Measurements from ENCODE around the gene MAFG. TPM values are rescaled to one million over a fixed set of nuclear protein-coding genes. Genes with fewer than 3 reads are reported as not detected.

Gene MAFG
- total RNA-seq, 6 donors from 2014 or later = 23.0 to 46.4 (median 28.8) TPM

DNA sequence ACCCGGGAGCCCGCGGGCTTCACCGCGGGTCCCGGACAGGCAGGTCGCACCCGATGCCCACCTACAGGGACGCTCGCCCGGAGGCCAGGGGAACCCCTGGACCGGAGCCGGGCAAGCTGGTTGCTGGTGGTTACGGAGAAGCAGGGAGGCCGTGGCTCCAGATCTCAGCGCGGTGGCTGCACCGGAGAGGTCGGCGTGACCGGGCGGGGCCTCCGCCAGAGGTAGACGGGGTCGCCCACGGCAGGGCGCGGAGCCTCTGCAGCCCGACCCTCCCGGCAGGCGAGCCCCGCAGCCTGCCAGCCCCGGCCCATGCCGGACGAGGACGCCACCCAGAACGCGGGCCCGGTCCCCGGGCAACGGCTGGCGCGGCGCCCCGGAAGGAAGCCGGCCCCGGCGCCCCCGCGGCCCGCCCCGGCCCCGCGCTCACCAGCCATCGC is 16.7 kb downstream of the MAFG start:
- DNase-seq (no peak), ATAC-seq (ENCODE audit: low FRiP score in 2 of 2) (no peak)
- Histone ChIP-seq H3K4me3 (peak overlapping the region; percentile 45 to 98 (median 88)), H3K27ac (peak overlapping the region in 3 of 4 donors; percentile 59 to 81 (median 62)), H3K9me3 (no peaks in the 10 kb centered on the region), H3K27me3 (no peaks in the 10 kb centered on the region), H3K36me3 (peaks cover 10 to 65% (median 60%) of the 10 kb centered on the region in 4 donors), H3K4me1 (peaks cover 8 to 28% (median 17%) of the 10 kb centered on the region in 4 donors)
- WGBS, 2 donors = 0% methylated on average over 1 to 35 of the region's 55 CpGs
- TF ChIP-seq, protein P1, sequence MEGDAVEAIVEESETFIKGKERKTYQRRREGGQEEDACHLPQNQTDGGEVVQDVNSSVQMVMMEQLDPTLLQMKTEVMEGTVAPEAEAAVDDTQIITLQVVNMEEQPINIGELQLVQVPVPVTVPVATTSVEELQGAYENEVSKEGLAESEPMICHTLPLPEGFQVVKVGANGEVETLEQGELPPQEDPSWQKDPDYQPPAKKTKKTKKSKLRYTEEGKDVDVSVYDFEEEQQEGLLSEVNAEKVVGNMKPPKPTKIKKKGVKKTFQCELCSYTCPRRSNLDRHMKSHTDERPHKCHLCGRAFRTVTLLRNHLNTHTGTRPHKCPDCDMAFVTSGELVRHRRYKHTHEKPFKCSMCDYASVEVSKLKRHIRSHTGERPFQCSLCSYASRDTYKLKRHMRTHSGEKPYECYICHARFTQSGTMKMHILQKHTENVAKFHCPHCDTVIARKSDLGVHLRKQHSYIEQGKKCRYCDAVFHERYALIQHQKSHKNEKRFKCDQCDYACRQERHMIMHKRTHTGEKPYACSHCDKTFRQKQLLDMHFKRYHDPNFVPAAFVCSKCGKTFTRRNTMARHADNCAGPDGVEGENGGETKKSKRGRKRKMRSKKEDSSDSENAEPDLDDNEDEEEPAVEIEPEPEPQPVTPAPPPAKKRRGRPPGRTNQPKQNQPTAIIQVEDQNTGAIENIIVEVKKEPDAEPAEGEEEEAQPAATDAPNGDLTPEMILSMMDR (IDR thresholded peaks at IDR 0.05) = peak in 1 of 6 experiments; percentile 13
- TF ChIP-seq EP300 (IDR thresholded peaks at IDR 0.05) = no peak

DNA sequence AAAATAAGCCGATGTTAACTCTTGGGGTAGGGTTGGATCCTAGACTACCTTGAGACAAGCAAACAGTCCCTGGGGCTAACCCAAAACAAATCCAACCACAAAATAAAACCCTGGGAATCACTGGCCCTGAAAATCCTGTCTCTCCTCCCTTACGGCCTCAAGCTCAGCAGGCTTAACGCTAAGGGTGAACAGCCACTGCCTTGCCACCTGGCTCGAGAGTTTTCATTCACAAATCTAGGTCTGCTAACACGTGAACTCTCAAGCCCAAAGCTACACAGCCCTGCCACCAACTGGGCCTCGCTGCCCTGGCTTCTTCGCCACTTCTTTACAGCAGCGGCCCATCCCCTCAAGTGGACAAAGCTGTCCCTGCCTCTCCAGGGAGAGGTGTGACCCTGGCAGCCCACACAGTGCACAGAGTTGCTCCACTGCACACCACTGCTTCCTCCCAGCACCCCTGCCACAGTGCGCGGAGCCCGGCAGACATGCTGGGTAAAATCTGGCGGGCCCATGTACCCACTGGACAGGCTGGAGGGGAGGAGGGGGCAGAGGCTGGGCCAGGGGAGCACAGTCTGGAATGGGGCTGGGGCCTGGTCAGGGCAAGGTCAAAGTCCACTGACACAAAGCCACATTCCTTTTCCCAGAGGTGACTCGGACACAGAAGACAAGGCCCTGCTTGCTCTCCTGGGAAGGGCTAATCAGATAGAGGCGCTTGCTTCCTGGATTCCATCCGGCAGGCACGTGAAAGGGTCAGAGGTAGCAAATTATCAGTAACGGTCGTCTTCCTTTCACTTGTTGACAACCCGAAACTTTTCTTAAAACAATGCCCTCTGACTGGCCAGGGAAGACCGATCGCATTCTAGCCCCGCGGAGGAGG is 17.3 kb downstream of the MAFG start:
- Histone ChIP-seq H3K9me3 (no peaks in the 10 kb centered on the region), H3K27me3 (no peaks in the 10 kb centered on the region), H3K27ac (peak overlapping the region in 3 of 4 donors; percentile 59 to 81 (median 62)), H3K4me1 (peaks cover 8 to 23% (median 17%) of the 10 kb centered on the region in 4 donors), H3K36me3 (peaks cover 10 to 61% (median 58%) of the 10 kb centered on the region in 4 donors), H3K4me3 (peak overlapping the region; percentile 45 to 98 (median 88))
- TF ChIP-seq, protein P1 (IDR thresholded peaks at IDR 0.05) = no peak
- TF ChIP-seq POLR2A (IDR thresholded peaks at IDR 0.05) = no peak
- TF ChIP-seq POLR2AphosphoS5 (IDR thresholded peaks at IDR 0.05) = no peak
- TF ChIP-seq EP300 (IDR thresholded peaks at IDR 0.05) = no peak
- DNase-seq = peak in 1 of 2 donors; percentile 77
- ATAC-seq (ENCODE audit: low FRiP score in 2 of 2) = no peak
- WGBS, 2 donors = 37 to 49% methylated on average over 19 to 23 of the region's 23 CpGs

GRCh38 chr17:81909231-81909630 is 18.3 kb downstream of the MAFG start:
- H3K4me3 ChIP-seq = no peak overlapping the region
- DNase-seq = peak in 1 of 2 donors; percentile 69
- TF ChIP-seq POLR2AphosphoS5 (IDR thresholded peaks at IDR 0.05) (no peak), EP300 (IDR thresholded peaks at IDR 0.05) (no peak), POLR2A (IDR thresholded peaks at IDR 0.05) (no peak)
- TF ChIP-seq, protein P1 (IDR thresholded peaks at IDR 0.05) = no peak
- no peaks in the 10 kb centered on the region for H3K9me3 ChIP-seq
- peaks cover 7 to 59% (median 55%) of the 10 kb centered on the region in 4 donors for H3K36me3 ChIP-seq
- H3K27me3 ChIP-seq = no peaks in the 10 kb centered on the region
- no peak overlapping the region for H3K27ac ChIP-seq
- H3K4me1 ChIP-seq = peaks cover 8 to 23% (median 17%) of the 10 kb centered on the region in 4 donors
- 94 to 96% methylated on average over 4 to 5 of the region's 12 CpGs for WGBS, 2 donors
- no peak for ATAC-seq (ENCODE audit: low FRiP score in 2 of 2)

- 93 to 98% methylated on average over 6 to 11 of the region's 11 CpGs for WGBS, 2 donors
- Histone ChIP-seq H3K9me3 (no peaks in the 10 kb centered on the region), H3K27me3 (no peaks in the 10 kb centered on the region), H3K27ac (no peak overlapping the region), H3K4me3 (no peak overlapping the region), H3K4me1 (peaks cover 8 to 23% (median 17%) of the 10 kb centered on the region in 4 donors), H3K36me3 (peaks cover 3 to 59% (median 55%) of the 10 kb centered on the region in 4 donors)
- no peak for DNase-seq
- TF ChIP-seq EP300 (IDR thresholded peaks at IDR 0.05) (no peak), POLR2A (IDR thresholded peaks at IDR 0.05) (no peak), POLR2AphosphoS5 (IDR thresholded peaks at IDR 0.05) (no peak)
- TF ChIP-seq, protein P1 (IDR thresholded peaks at IDR 0.05) = no peak
- no peak for ATAC-seq (ENCODE audit: low FRiP score in 2 of 2)
Observed at GRCh38 chr17:81908793-81909192, 18.7 kb downstream of the MAFG start.

Data from upper lobe of left lung (tissue), 6 donors.